Left kidney (tissue), 8 donors: ENCODE results near the gene ZNF518B. TPM values are rescaled to one million over a fixed set of nuclear protein-coding genes. Genes with fewer than 3 reads are reported as not detected.

Experiments used
- DNase-seq: peaks from one replicate; pipeline ENCODE4 v3.0.0-alpha.2; 2013
- long read RNA-seq, 8 donors: transcript quantifications; one replicate each; lab custom pipeline, GENCODE V29; 2026
- polyA plus RNA-seq: library from polyadenylated mRNA; unstranded; fragments of 120-200 nt; gene quantifications from one replicate; pipeline ENCODE4 v1.2.1, GENCODE V29; 2013; ENCODE audit not compliant: insufficient read length

ZNF518B gene, protein sequence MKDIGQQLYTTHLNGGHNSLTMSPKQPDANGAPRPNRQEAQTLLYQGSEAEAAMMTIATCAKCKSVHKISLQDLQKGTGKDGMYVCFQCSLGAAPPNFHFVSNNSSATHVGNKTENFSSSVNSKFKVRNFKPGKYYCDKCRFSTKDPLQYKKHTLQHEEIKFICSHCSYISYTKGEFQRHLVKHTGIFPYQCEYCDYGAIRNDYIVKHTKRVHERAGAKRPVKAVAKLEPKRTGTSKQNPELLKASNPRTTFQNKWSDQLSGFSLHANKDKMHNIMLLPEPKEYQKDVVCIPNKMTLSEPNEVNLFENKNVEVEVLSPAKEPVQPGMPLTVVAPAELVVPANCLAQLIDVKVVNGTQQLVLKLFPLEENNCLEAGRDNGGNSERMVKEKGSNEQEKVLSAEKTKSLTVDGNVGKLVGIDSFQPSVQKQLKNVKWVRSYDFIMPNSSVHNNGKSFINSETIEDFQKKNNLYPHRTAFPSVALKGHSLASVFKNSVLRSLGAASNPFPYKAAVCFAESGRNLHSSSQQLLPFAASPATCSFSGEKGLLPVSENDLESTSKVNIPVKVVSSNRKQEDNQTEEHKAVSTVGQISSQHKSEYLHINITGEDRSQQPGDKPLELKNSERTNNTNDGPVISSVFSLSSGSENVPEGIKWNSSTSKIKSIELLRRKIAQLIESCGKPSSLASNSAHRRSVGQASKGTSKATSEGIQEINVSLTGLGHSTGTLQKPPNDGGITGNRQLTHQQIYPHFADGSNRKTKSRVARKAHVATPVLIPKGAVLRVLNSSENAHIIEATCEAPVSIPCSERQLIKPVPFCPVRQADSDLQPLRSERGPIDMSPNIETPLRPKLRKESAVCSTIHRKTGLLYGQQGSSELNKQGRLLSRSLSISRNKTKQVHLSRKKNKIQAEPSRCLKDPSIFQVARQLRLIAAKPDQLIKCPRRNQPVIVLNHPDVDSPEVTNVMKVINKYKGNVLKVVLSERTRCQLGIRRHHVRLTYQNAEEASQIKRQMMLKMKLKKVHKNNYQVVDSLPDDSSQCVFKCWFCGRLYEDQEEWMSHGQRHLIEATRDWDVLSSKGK
- 32.7 TPM for polyA plus RNA-seq
- long read RNA-seq, donor 1, full-length matches to known transcripts, result 12 of 12 reads
- long read RNA-seq, donor 1, partial matches to known transcripts, result 0 of 12 reads
- long read RNA-seq, donor 1, other reads (novel, unspliced or antisense), result 0 of 12 reads
- long read RNA-seq, donor 2, full-length matches to known transcripts, result 9 of 9 reads
- long read RNA-seq, donor 2, partial matches to known transcripts, result 0 of 9 reads
- long read RNA-seq, donor 2, other reads (novel, unspliced or antisense), result 0 of 9 reads
- long read RNA-seq, donor 3, full-length matches to known transcripts, result 8 of 8 reads
- long read RNA-seq, donor 3, partial matches to known transcripts, result 0 of 8 reads
- long read RNA-seq, donor 3, other reads (novel, unspliced or antisense), result 0 of 8 reads
- long read RNA-seq, donor 4, result 0 reads
- long read RNA-seq, donor 5, full-length matches to known transcripts, result 2 of 2 reads
- long read RNA-seq, donor 5, partial matches to known transcripts, result 0 of 2 reads
- long read RNA-seq, donor 5, other reads (novel, unspliced or antisense), result 0 of 2 reads
- long read RNA-seq, donor 6, full-length matches to known transcripts, result 6 of 6 reads
- long read RNA-seq, donor 6, partial matches to known transcripts, result 0 of 6 reads
- long read RNA-seq, donor 6, other reads (novel, unspliced or antisense), result 0 of 6 reads
- long read RNA-seq, donor 7, full-length matches to known transcripts, result 8 of 8 reads
- long read RNA-seq, donor 7, partial matches to known transcripts, result 0 of 8 reads
- long read RNA-seq, donor 7, other reads (novel, unspliced or antisense), result 0 of 8 reads
- long read RNA-seq, donor 8, full-length matches to known transcripts, result 4 of 4 reads
- long read RNA-seq, donor 8, partial matches to known transcripts, result 0 of 4 reads
- long read RNA-seq, donor 8, other reads (novel, unspliced or antisense), result 0 of 4 reads

DNA sequence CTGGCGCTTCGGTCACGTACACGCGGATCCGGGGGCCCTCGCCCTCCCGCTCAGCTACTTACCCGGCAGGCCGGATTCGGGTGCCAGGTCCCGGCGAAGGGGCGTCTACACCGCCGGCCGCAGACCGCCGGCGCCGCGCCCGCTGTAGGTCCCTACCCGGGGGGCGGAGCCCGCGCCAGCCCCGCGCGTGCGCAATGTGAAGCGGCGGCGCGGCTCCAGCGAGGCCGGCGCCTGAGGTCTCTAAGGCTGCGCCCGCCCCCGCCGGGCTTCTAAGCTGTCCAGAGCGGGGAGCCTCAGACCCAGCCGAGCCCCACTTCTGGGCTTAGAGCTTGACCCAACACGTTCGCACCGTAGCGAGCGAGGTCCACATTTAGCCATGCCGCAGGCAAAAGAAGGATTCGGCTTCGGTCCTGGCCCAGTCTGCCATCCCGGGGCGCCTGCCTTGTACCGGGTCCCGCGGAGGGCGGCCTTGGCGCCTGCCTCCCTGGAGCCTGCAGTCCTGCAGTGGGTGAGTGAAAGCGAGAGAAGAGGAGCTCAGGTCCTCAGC, at the start of gene ZNF518B:
ZNF518B (minus strand) TSS at position 172 of the 547 bp plus-strand sequence. CDS start 11,098 bp downstream, outside the sequence.
- peak; percentile 78 for DNase-seq

DNA sequence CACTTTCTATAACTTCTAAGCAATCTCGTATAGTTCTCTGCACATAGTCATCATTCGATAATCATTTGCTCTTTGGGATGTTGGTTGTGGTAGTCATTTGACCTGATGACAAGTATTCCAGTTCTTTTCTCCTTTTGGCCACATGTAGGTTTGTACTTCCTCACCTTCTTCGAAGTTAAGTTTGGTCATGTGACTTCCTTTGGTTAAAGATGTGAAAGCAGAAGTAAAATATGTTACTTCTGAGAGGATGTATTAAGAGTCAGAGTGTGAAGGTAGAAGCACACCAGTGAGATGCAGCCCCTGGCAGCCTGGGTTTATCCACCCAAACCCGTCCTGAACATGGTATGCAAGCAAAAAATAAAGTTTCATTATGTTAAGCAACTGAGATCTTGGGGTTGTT, 48.9 kb upstream of the ZNF518B start:
- no peak for DNase-seq

DNA sequence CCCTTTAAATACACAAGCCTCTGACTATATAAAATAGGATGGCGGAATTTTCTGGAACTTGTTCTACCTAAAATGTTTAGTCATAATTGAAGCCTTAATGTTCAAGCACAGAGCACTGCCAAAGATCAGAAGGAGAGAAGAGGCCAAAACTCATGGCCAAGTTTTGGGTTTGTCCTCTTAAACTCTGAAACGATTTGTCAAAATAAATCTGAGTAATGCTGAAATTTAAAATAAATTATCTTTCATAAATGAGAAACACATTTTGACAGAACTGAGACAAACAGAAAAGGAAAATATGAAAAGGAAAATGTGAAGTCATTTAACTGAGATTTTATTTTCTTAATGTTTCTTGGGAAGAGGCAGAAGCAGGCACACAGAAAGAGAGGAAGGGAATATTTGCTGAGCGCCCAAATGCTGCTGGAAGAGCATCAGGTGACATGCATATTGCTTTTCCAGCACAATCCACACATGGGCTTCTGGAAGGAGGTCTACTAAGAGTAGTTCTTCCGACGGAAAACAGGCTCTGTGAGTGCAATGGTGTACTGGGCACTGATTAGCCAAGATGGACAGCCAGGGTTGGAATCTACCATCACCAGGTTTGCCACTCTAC, 47.4 kb upstream of the ZNF518B start:
- DNase-seq, result no peak

DNA sequence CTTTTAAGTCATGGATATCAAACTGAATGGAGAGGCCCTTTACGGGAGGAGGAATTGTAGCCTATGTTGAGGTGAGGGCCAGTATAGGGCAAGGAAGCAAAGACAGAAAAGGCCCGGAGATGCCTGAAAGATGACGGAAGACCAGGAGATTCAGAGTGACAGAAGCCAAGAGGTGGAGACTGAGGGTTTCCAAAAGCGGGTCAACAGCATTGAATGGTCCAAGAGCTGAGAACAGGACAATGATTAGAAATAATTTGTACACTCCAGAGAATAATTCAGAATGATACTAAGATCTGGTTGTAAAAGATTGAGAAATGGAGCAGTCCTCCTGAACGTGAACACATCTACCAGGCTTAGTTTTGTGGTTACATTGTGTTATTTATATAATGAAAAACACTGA, 45.5 kb upstream of the ZNF518B start:
- no peak for DNase-seq

DNA sequence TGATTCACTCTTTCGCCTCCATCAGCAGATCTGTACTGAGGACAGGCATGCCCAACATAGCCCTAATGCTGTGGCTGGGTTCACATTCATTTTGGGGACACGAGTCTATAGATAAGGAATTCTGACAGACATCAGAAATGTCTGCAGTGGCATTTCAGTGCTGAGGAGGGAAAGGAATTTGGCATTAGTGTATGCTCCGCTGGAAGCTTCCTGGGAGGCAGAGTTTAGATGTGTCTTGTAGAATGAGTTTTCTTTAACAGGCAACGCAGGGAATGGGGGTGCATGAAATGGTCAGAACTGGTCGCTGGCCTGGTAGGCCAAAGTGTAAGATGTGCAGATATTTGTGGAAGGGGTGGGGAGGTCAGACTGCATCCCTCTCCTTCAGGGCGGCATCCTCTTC, 43.5 kb upstream of the ZNF518B start:
- no peak for DNase-seq

DNA sequence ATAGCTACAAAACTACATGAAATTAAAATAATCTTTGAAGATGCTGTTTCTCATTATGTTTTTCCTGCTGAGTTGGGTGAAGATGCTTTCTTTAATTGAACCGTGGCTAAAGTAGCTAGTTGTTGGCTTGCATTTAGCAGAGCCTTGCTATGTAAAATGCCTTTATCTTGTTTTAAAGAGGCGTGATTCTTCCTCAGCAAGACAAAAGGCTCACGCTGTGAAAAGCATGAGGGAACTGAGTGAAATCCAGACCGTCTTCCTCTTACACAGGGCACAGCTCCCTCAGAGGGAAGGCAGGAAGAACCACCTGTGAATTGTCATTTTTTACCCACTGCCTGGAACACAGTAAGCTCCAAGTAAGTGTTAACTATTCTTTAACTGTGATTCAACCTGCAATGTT, 39.0 kb upstream of the ZNF518B start:
- DNase-seq, result no peak

DNA sequence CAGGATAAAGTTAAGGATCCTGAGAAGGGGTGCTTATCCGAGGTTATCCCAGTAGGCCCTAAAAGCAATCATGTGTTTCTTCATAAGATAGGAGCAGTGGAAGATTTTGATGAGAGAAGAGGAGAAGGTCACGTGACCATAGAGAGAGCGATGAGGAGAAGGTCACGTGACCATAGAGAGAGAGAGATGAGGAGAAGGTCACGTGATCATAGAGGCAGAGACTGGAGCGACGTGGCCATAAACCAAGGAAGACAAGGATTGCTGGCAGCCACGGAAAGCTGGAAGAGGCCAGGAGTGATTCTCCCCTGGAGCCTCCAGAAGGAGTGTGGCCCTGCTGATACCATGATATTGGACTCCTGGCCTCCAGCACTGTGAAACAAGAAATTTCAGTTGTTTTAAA, 38.4 kb upstream of the ZNF518B start:
- no peak for DNase-seq

DNA sequence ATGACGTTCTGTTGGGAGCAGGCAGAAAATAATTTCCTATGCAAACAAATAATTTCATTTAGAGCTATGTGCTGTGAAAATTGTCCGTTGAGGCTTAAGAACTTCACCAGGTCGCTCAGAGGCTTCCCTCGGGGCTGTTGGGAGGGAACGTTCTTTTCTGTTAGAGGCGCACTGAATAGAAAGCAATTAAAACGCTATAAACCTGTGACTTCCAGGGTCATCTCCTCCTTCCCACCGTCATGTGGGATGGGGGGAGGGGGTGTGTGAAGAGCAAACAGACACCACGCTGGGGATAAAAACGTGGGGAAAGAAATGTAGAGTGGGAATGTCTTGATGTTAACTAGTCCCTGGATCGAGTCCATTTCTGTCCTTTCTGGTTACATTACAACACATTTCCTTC, 35.2 kb upstream of the ZNF518B start:
- peak; percentile 7 for DNase-seq

DNA sequence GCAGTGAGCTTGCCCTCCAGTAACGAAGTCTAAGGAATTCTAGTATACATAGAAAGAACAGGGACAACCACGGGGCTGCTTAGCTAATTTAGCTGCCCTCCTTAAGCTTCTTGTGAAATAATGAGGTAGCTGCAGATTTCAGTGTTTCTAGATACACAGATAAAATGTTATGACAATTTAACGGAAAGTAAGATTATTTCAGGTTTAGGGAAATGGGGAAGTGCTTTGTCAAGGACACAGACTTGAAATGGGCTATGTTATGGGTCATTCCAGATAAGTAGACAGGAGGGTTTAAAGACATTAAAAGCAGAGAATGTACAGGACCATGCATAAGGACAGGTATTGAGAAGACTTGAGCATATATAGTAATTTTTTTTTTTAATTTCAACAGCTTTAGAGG, 34.2 kb upstream of the ZNF518B start:
- DNase-seq, result no peak

DNA sequence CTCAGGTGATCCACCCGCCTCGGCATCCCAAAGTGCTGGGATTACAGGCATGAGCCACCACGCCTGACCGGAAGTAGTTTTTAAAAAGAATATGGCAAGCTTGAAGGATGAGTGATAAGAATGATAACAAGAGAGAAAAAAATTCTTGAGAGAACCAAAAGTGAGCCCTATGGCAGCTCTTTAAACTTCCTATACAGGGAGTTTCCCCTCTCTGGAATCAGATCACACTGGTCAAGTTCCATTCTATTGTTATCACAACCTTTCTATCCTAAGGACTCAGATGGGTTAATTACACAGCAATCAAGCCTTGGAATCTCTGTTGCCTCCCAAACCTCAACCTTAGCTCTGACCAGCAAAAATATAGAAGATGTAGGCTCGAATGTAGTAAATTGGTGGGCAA, 33.8 kb upstream of the ZNF518B start:
- DNase-seq, result no peak

DNA sequence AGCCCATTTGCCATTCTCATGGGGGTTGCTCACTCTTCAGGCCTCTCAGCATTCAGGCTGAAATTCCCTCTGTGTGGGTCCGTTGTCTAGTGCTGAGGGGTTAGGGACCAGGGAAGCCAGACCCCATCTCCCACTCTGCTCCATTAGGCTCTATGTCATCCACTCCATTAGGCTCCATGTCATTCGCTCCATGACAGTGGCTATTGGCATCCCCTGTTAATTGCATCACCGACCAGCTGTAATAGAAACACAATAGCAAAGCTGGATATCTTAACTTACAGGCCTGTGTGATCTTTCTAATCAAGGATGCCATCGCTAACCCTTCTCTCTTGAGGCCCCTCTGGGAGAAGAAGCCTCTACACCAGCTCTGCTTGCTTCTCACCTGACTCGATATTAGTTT, 25.7 kb upstream of the ZNF518B start:
- no peak for DNase-seq

DNA sequence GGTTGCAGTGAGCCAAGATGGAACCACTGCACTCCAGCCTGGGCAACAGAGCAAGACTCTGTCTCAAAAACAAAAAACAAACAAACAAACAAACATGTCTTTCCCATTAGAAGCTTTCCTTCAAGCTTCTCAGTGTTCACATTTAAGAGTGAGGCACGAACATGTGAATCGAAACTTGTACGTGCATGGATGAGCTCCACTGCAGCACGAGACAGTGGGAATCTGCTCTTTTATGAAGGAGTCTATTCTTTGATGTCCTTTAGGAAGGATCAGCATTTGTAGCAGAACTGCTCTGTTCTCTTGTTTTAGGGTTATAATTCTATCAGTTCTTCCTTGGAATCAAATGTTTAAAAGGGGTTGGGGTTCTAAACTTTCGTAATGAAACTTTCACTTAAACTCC, 23.4 kb upstream of the ZNF518B start:
- no peak for DNase-seq

DNA sequence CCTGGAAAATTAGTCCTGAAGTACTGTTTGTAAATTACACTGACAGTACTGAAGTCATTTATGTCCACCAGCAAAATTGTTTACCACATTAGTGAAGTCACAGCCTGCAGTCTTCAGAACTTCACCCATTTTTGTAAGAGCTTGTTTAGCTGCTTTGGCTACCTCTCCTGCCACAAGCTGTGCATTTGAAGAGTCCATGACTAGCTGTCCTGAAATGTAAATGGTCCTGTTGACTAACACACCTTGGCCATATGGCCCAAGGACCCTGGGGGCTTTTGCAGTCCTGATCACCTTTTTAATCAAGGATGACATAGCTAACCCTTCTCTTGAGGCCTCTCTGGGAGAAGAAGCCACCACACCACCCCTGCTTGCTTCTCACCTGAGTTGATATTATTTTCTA, 21.4 kb upstream of the ZNF518B start:
- no peak for DNase-seq

DNA sequence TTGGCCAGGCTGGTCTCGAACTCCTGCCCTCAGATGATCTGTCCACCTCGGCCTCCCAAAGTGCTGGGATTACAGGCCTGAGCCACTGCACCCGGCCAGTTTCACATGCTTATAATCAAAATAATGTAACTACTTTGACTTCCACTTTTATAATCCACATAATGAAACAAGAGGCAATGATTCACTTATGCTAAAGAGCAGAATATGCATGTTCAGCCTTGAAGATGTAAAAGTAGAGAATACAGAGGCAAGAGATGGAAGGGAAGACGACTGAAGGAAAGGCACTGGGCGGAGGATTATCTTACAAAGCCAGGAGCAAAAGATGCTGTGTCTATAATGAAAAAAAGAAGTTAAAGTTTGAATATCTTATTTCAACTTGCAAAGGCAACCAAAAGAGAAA, 13.3 kb upstream of the ZNF518B start:
- no peak for DNase-seq

DNA sequence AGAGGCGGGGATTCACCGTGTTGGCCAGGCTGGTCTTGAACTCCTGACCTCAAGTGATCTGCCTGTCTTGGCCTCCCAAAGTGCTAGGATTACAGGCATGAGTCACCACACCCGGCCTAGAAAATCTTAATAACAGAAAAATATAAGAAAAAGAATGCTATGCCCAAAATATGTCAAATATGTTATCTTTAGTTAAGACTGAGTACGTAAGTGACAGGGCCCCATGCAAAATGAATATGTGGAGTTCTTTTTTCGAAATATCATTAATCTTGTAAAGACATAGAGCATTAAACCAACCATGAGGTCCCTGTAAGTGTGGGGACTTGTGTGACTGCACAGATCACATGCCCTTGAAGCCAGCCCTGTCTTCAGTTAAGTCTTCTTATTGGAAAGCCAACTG, 8.9 kb upstream of the ZNF518B start:
- DNase-seq, result no peak

DNA sequence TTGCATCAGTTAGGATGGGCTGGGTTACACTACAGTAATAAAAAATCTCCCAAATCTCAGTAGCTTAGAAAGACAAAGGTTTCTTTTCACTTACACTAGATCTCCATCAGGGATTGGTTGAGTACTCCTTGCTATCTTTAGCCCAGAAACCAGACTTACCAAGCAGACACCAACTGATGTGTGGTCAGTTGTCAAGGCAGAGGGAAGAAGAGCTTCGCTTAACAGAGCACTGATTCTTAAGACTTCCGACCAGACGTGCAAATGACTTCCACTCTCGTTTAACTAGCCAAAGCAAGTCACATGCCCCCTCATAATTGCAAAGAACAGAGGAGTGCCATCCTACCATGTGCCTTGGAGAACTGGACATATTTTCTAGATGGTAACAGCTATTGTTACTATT, 5.7 kb upstream of the ZNF518B start:
- DNase-seq, result no peak

DNA sequence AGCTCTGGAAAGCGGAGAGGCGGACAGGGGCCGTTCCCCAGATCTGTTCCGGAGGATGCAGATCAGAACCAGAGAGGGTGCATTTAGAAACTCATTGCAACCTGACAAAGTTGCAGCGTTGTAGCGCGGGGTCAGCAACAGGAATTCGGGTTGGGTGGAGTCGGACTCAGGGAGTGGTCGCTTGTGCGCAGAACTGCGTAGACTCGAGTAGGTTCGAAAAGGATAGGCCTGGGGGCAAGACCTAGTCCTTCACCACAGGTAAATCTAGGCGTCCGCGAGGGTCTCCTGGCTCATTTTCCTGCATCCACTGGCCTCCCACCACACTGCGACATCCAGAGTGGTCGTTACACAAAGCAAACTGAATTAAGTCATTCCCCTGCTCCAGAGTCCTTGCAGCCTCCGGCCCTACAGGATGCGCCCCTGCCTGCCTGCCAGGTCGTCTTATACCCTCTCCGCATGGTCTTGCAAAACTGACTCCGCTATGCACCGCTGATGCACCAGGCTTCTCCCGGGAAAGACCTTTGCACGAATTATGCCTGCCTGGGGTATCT, 4.7 kb upstream of the ZNF518B start:
- DNase-seq, result no peak

DNA sequence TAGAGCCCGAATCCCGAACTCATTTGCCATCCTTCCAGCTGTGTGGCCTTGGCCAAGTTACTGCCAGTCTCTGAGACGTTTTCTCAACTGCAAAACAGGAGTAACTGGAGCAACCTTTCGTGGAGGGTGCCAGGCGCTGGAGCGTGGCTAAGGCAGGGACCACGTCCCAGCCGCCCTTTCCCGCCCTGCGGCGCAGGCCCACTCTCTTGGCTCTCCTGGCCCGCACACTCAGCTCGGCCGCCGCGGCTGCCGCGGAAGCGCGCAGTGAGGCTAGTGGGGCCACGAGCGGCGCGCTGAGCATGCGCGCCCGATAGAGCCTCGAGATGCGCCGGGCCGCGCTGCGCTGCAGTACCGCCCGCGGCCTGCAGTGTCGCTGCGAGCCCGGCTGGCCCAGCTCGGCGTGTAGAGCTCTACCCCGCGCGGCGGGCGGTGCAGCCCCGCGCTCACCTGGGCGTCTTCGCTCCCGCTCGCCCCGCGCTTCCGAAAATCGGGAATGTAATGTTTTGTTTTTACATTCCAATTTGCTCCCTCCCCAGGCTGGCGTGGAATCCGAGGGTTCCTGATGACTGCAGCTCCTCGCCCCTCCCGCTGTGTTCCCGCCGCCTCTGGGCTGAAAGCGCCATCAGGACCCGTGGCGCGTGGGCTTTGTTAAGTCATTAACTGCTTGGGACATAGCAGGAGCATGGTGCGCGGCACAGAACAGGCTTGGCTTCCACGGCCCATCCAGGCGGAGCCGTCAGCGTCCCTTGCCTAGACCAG, 4.0 kb upstream of the ZNF518B start:
- peak; percentile 69 for DNase-seq
